Measurements from ENCODE around the gene DHODH.

DHODH gene

GRCh38 chr16:72043058-72043457, 34.5 kb downstream of the DHODH start:
- H3K27me3 Mint-ChIP-seq (ENCODE audit: low read depth): no peaks in the 10 kb centered on the region
- H3K4me1 Mint-ChIP-seq: peaks cover 6% of the 10 kb centered on the region
- no peak for TF ChIP-seq CTCF (IDR thresholded peaks at IDR 0.05; ENCODE audit: unreplicated experiment in 3 of 3)
- H3K4me3 Mint-ChIP-seq: no peak overlapping the region
- peaks cover 6% of the 10 kb centered on the region for H3K36me3 Mint-ChIP-seq (ENCODE audit: low read depth)
- no peak overlapping the region for H3K27ac Mint-ChIP-seq
- no peaks in the 10 kb centered on the region for H3K9me3 Mint-ChIP-seq

- Mint-ChIP-seq H3K27ac (no peak overlapping the region), H3K36me3 (ENCODE audit: low read depth) (peaks cover 6% of the 10 kb centered on the region), H3K4me1 (peaks cover 6% of the 10 kb centered on the region), H3K27me3 (ENCODE audit: low read depth) (no peaks in the 10 kb centered on the region), H3K9me3 (no peaks in the 10 kb centered on the region), H3K4me3 (no peak overlapping the region)
- no peak for TF ChIP-seq CTCF (IDR thresholded peaks at IDR 0.05; ENCODE audit: unreplicated experiment in 3 of 3)
Observed at GRCh38 chr16:72043539-72043938, 35.0 kb downstream of the DHODH start.

DNA sequence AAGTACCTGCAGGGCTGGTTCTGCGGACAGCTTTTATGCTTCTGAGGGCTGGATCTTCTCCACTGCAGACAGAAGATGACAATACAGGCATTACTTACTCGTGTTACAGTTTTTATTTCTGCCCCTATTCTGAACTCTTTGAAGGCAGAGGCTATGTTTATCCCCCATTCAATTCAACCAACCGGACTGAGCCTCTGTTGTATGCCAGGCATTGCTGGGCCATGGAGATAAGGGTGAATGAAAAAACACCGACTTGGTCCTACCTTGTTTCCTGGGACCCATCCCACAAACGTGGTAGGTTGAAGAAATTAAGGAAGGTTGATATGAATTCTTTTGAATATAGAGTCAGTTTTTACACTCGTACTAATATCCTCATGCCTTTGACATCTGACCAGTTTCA, 35.8 kb downstream of the DHODH start:
- H3K4me1 Mint-ChIP-seq: peaks cover 6% of the 10 kb centered on the region
- H3K36me3 Mint-ChIP-seq (ENCODE audit: low read depth): peaks cover 10% of the 10 kb centered on the region
- no peak overlapping the region for H3K27ac Mint-ChIP-seq
- H3K4me3 Mint-ChIP-seq: no peak overlapping the region
- no peaks in the 10 kb centered on the region for H3K27me3 Mint-ChIP-seq (ENCODE audit: low read depth)
- no peak for TF ChIP-seq CTCF (IDR thresholded peaks at IDR 0.05; ENCODE audit: unreplicated experiment in 3 of 3)
- H3K9me3 Mint-ChIP-seq: peaks cover 4% of the 10 kb centered on the region

DNA sequence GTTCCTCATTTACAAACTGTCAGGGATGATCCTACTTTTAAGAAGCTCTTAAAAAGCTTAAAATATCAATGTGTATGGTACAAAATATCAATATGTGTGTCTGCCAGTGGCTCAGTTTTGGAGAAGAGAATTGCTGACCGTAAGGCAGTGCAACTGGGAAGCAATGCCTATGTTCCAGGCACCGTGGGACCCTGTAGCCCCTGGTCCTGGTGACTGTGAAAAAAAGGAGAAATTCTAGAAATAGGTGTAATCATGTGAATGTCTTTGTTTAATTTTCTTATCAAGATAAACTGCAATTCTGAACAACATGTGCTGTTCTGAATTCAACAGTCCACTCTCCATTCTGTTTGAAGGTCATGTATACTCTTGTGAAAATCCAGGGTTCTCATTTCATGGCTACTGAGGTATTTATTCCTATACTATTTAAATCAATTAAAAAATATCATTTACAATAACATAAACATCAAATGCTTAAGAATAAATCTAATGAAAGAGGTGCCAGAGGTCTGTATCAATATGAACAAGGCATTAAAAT, 36.3 kb downstream of the DHODH start:
- Mint-ChIP-seq H3K27me3 (ENCODE audit: low read depth) (peaks cover 1% of the 10 kb centered on the region), H3K4me1 (peaks cover 6% of the 10 kb centered on the region), H3K4me3 (no peak overlapping the region), H3K27ac (no peak overlapping the region), H3K36me3 (ENCODE audit: low read depth) (peaks cover 12% of the 10 kb centered on the region), H3K9me3 (peaks cover 7% of the 10 kb centered on the region)
- TF ChIP-seq CTCF (IDR thresholded peaks at IDR 0.05; ENCODE audit: unreplicated experiment in 3 of 3): no peak

DNA sequence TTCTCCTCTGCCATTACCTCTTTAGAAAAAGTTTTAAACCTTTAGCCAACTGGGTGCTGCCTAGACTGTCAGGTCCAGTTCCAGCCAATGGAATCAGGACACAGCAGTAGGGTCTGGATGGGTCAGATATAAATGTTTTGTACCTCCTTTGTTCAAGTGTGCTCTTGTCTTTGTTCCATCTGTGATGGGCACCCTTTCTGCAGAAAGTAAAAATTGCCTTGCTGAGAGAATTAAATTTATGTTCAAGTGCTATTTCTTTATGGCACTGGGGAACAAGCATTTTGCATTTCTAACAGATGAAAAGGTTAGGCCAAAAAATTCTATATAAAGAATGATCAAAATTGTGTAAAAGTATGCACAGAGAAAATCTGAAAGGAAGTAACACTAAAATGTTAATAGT, 40.6 kb downstream of the DHODH start:
- Mint-ChIP-seq H3K27me3 (ENCODE audit: low read depth) (peaks cover 12% of the 10 kb centered on the region), H3K4me3 (no peak overlapping the region), H3K9me3 (peaks cover 8% of the 10 kb centered on the region), H3K36me3 (ENCODE audit: low read depth) (peaks cover 8% of the 10 kb centered on the region), H3K27ac (no peak overlapping the region), H3K4me1 (no peaks in the 10 kb centered on the region)
- TF ChIP-seq CTCF (IDR thresholded peaks at IDR 0.05; ENCODE audit: unreplicated experiment in 3 of 3): no peak

GRCh38 chr16:72050769-72051464, 42.4 kb downstream of the DHODH start:
- no peaks in the 10 kb centered on the region for H3K4me1 Mint-ChIP-seq
- no peak overlapping the region for H3K27ac Mint-ChIP-seq
- peaks cover 8% of the 10 kb centered on the region for H3K36me3 Mint-ChIP-seq (ENCODE audit: low read depth)
- peaks cover 12% of the 10 kb centered on the region for H3K27me3 Mint-ChIP-seq (ENCODE audit: low read depth)
- no peak overlapping the region for H3K4me3 Mint-ChIP-seq
- no peak for TF ChIP-seq CTCF (IDR thresholded peaks at IDR 0.05; ENCODE audit: unreplicated experiment in 3 of 3)
- peaks cover 8% of the 10 kb centered on the region for H3K9me3 Mint-ChIP-seq
